ENCODE data around the gene IL18BP.

The IL18BP gene

GRCh38 chr11:72001834-72002591 is 3.3 kb downstream of the IL18BP start:
- no peaks in the 10 kb centered on the region for H3K27me3 Mint-ChIP-seq
- no peaks in the 10 kb centered on the region for H3K9me3 Mint-ChIP-seq
- no peak overlapping the region for H3K4me3 Mint-ChIP-seq
- DNase-seq (no peak), ATAC-seq (no peak)
- H3K4me1 Mint-ChIP-seq, result peaks cover 20% of the 10 kb centered on the region
- peaks cover 25% of the 10 kb centered on the region for H3K36me3 Mint-ChIP-seq (ENCODE audit: low read depth)
- no peak overlapping the region for H3K27ac Mint-ChIP-seq

DNA sequence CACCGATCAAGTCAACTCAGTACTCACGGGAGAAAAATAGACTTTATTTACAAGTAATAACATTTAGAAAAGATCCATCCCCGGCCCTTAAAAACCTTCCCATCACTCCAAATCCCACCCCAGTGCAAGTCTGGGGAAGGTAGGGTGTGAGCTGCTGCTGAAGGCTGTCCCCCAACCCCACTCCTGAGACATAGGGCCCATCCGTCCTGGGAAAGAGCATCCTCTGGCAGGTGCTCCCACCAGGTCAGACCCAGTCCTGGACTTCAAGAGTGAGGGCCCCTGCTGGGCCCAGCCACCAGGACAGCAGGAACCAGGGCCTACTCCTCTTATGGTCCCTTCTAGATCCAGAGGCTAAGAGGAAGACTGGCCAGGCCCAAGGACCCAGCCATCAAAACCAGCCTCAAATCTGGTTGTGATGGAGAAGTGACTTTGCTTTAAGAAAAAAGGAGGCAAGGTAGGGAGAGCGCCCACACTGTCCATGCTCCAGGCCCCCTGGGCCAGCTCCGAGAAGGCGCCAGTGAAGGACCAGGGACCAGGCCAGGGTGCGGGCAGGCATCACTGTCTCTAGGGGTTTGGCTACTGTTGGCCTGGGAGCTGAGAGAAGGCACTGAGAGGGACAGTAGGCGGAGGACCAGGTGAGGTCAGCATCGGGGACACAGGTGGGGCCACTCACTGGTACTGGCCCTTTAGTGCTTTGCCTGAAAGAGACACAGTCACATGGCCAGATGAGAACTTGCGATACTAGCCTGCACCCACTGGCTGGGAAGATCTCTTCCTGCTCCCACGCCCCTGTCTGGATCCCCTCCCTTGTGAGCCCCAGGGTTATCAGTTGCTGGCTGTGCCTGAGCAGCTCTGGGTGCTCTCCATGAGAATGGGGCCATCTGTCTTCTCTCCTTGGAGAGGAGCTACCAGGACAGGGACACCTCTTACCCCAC is 4.4 kb downstream of the IL18BP start:
- no peaks in the 10 kb centered on the region for H3K9me3 Mint-ChIP-seq
- DNase-seq, result no peak

DNA sequence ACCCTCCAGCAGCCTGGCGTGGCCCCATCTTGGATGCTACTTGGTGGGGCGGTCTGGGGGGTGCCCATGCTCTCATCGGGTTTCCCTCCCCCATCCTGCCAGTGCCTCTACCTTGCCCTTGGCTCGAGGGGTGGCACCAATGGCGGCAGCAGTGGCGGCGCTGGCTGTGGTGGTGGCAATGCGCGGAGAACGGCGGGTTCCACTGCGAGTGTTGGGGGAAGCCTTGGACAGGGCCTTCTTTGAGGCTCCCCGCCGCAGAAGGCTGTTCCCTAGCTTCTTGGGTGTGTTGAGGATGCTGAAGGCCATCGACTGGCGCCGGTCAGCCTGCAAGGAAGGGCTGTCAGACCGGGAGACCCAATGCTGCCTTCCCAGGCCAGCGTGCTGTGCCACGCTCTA is 5.1 kb downstream of the IL18BP start:
- peak overlapping the region; percentile 26 for H3K27ac Mint-ChIP-seq

More for the DNA sequence above, 4.4 kb downstream of the IL18BP start:
- peak overlapping the region; percentile 3 for H3K27ac Mint-ChIP-seq
- no peak for ATAC-seq
- H3K4me1 Mint-ChIP-seq, result peaks cover 18% of the 10 kb centered on the region
- no peaks in the 10 kb centered on the region for H3K27me3 Mint-ChIP-seq
- H3K4me3 Mint-ChIP-seq, result no peak overlapping the region
- peaks cover 32% of the 10 kb centered on the region for H3K36me3 Mint-ChIP-seq (ENCODE audit: low read depth)

DNA sequence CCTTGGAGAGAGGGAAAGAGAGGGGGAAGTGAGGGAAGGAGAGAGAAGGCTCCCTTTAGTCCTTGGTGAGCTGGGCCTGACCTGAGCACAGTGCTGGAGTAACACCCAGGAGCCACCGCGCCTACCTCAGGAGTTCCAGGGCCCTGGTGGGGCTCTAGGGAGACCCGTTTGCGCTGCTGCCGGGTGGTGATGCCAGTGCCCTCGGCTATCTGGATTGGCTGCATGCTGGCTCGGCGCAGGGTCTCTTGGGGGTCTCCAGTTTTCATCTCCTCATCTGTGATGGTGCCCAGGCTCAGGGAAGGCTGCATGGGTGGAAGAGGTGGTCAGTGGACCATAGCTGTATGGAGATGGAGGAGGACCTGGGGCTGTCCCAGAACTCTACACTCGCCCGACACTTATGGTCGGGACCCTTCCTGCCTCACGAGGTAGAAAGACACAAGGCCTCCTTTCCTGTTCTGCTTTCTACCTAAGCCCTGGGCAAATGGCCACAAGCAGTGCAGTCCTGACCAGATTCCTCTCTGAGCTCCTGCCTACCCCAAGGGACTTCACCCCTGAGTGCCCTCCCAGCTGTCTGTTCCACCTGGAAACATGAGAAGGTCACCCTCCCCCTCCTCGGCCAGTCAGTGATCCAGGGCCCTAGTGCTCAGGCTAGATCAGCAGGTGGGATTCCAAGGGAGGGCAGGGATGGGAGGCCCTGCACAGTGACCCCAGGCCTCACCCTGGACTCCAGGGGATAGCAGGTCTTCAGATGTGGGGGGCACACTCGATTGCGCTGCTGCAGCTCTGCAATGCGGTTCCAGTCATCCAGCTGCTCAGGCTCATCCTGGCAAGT is 6.0 kb downstream of the IL18BP start:
- Mint-ChIP-seq H3K27me3 (no peaks in the 10 kb centered on the region), H3K27ac (no peak overlapping the region), H3K36me3 (ENCODE audit: low read depth) (peaks cover 38% of the 10 kb centered on the region), H3K9me3 (no peaks in the 10 kb centered on the region), H3K4me1 (peaks cover 1% of the 10 kb centered on the region), H3K4me3 (no peak overlapping the region)
- DNase-seq (no peak), ATAC-seq (no peak)

More for the DNA sequence above, 5.1 kb downstream of the IL18BP start:
- ATAC-seq, result no peak
- Mint-ChIP-seq H3K27me3 (no peaks in the 10 kb centered on the region), H3K9me3 (no peaks in the 10 kb centered on the region), H3K36me3 (ENCODE audit: low read depth) (peaks cover 37% of the 10 kb centered on the region), H3K4me3 (no peak overlapping the region), H3K4me1 (peaks cover 11% of the 10 kb centered on the region)
- DNase-seq, result no peak

DNA sequence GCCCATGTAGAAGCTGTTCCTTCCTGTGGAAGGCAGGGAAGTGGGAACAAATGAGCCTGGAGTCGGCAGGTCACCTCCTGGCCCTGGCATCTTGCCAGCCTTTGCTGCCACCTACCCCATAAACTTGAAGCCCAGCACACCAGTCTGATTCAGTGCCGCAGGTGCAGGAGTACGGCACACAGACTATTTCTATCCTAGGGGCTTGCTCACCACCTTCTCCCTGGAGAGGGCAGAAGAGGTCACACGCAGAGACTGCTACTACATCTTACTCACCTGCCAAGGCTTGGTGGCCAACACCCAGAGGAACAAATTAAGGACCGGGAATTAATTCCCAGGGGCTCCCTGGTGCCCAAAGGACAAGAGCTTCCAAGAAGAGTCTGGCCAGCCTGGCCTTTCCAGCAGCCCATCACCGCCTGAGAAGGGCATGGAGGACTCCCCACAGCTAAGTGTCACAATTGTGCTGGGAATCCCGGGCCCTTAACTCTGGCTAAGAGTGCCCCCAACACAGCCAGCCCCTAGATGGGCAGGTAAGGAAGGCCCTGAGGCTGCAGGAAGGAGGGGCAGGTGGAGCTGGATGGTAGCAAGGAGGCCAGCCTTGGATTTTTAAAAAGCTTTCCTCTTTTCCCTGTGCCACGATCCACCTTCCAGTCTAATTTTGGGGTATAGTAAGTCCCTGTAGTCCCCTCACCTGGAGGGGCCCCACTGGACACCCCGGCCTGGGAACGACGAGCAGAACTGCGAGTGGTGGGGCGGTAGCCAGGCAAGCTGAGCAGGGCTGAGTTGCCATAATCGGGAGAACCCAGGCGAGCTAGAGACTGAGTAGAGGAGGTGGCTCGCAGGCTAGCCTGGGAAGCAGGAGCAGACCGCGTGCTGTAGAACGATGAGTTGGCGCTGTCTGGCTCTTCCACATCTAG is 6.9 kb downstream of the IL18BP start:
- Mint-ChIP-seq H3K27me3 (no peaks in the 10 kb centered on the region), H3K9me3 (no peaks in the 10 kb centered on the region), H3K27ac (no peak overlapping the region), H3K36me3 (ENCODE audit: low read depth) (peaks cover 39% of the 10 kb centered on the region), H3K4me3 (no peak overlapping the region), H3K4me1 (no peaks in the 10 kb centered on the region)
- no peak for ATAC-seq
- no peak for DNase-seq

- H3K9me3 Mint-ChIP-seq, result no peaks in the 10 kb centered on the region
- peak overlapping the region; percentile 59 for H3K27ac Mint-ChIP-seq
Measured at GRCh38 chr11:72006309-72007088, 7.8 kb downstream of the IL18BP start.

GRCh38 chr11:72007089-72007476 is 8.4 kb downstream of the IL18BP start:
- Mint-ChIP-seq H3K4me1 (no peaks in the 10 kb centered on the region), H3K9me3 (no peaks in the 10 kb centered on the region), H3K27ac (peak overlapping the region; percentile 59), H3K27me3 (no peaks in the 10 kb centered on the region), H3K36me3 (ENCODE audit: low read depth) (peaks cover 38% of the 10 kb centered on the region), H3K4me3 (no peak overlapping the region)
- no peak for DNase-seq
- ATAC-seq, result no peak

More at GRCh38 chr11:72006309-72007088, 7.8 kb downstream of the IL18BP start:
- Mint-ChIP-seq H3K4me1 (no peaks in the 10 kb centered on the region), H3K4me3 (no peak overlapping the region), H3K27me3 (no peaks in the 10 kb centered on the region), H3K36me3 (ENCODE audit: low read depth) (peaks cover 39% of the 10 kb centered on the region)
- no peak for DNase-seq
- no peak for ATAC-seq

- no peak overlapping the region for H3K4me3 Mint-ChIP-seq
- H3K4me1 Mint-ChIP-seq, result no peaks in the 10 kb centered on the region
Measured at GRCh38 chr11:72007587-72007986, 8.9 kb downstream of the IL18BP start.

GRCh38 chr11:72008728-72009127 is 10.0 kb downstream of the IL18BP start:
- no peak overlapping the region for H3K27ac Mint-ChIP-seq
- no peaks in the 10 kb centered on the region for H3K9me3 Mint-ChIP-seq
- no peaks in the 10 kb centered on the region for H3K4me1 Mint-ChIP-seq
- H3K36me3 Mint-ChIP-seq (ENCODE audit: low read depth), result peaks cover 30% of the 10 kb centered on the region
- H3K27me3 Mint-ChIP-seq, result no peaks in the 10 kb centered on the region
- no peak overlapping the region for H3K4me3 Mint-ChIP-seq
- DNase-seq, result no peak
- no peak for ATAC-seq

More at GRCh38 chr11:72007587-72007986, 8.9 kb downstream of the IL18BP start:
- peak overlapping the region; percentile 55 for H3K27ac Mint-ChIP-seq
- no peak for ATAC-seq
- H3K27me3 Mint-ChIP-seq, result no peaks in the 10 kb centered on the region
- no peaks in the 10 kb centered on the region for H3K9me3 Mint-ChIP-seq
- peaks cover 33% of the 10 kb centered on the region for H3K36me3 Mint-ChIP-seq (ENCODE audit: low read depth)
- no peak for DNase-seq

GRCh38 chr11:72009156-72009555 is 10.4 kb downstream of the IL18BP start:
- no peaks in the 10 kb centered on the region for H3K4me1 Mint-ChIP-seq
- DNase-seq (no peak), ATAC-seq (no peak)
- H3K27me3 Mint-ChIP-seq, result no peaks in the 10 kb centered on the region
- no peak overlapping the region for H3K4me3 Mint-ChIP-seq
- no peaks in the 10 kb centered on the region for H3K9me3 Mint-ChIP-seq
- no peak overlapping the region for H3K27ac Mint-ChIP-seq
- peaks cover 32% of the 10 kb centered on the region for H3K36me3 Mint-ChIP-seq (ENCODE audit: low read depth)

- Mint-ChIP-seq H3K4me3 (no peak overlapping the region), H3K4me1 (no peaks in the 10 kb centered on the region), H3K36me3 (ENCODE audit: low read depth) (peaks cover 45% of the 10 kb centered on the region), H3K27ac (no peak overlapping the region), H3K9me3 (no peaks in the 10 kb centered on the region), H3K27me3 (no peaks in the 10 kb centered on the region)
- no peak for ATAC-seq
- DNase-seq, result no peak
Measured at GRCh38 chr11:72010529-72011233, 12.0 kb downstream of the IL18BP start.

GRCh38 chr11:72012091-72012630 is 13.5 kb downstream of the IL18BP start:
- ATAC-seq, result no peak
- Mint-ChIP-seq H3K27me3 (no peaks in the 10 kb centered on the region), H3K4me1 (no peaks in the 10 kb centered on the region), H3K27ac (no peak overlapping the region), H3K9me3 (no peaks in the 10 kb centered on the region), H3K4me3 (no peak overlapping the region), H3K36me3 (ENCODE audit: low read depth) (peaks cover 51% of the 10 kb centered on the region)
- no peak for DNase-seq
